NCI-H1694 treated with DMSO at 0.1 percent for 48 hours (cell line): ENCODE results near the gene NCAPD2.

Experiments used
- DNase-seq: peaks from one replicate; lab custom pipeline; 2025; lab: John Stamatoyannopoulos, UW

NCAPD2 gene

GRCh38 chr12:6574576-6575295 is 80.8 kb downstream of the NCAPD2 start:
- no peak for DNase-seq

- no peak for DNase-seq
Measured at GRCh38 chr12:6575648-6576047, 81.7 kb downstream of the NCAPD2 start.
